SK-N-SH (cell line): ENCODE data around the gene NRN1L. TPM values are rescaled to one million over a fixed set of nuclear protein-coding genes. Genes with fewer than 3 reads are reported as not detected.

ENCODE experiments used
- CTCF ChIA-PET: fragments of 300-600, 350-600 bp; formaldehyde crosslinking; extraction: SDS; loops from one replicate; lab custom pipeline; 2021; lab: Yijun Ruan, JAX
- POLR2A ChIA-PET: fragments of 350-600 bp; sonication (Branson Sonifier 250); formaldehyde crosslinking; extraction: SDS; loops from one replicate; lab custom pipeline; 2020; ENCODE audit warnings: antibody characterized with exemption, inconsistent platforms; lab: Yijun Ruan, JAX
- DNase-seq: peaks from one replicate; pipeline ENCODE4 v3.0.0; 2012
- H2AFZ ChIP-seq: fragments of 200-600 bp; sonication (generic); 2 replicates; pipeline ENCODE4 v1.8.1; 2016; ENCODE audit warnings: antibody characterized with exemption, mild to moderate bottlenecking, low read depth
- H3F3A ChIP-seq: fragments of 200-600 bp; sonication (generic); replicated peaks from 2 replicates; pipeline ENCODE3; 2016; ENCODE audit warnings: antibody characterized with exemption, mild to moderate bottlenecking; ENCODE audit not compliant: insufficient read depth
- H3K27ac ChIP-seq, 2 experiments: fragments of 200-500 bp in 1 of 2; fragments of 200-600 bp in 1 of 2; sonication (Bioruptor generic) in 1 of 2; sonication (generic), shearing (Covaris generic) in 1 of 2; 2 replicates each; pipeline versions ENCODE4 v1.5.1 to v1.6.1; 2014 to 2016; ENCODE audit warnings: low read depth in 2 of 2, inconsistent platforms in 1 of 2, low read length in 1 of 2, mild to moderate bottlenecking in 1 of 2, mixed read lengths in 1 of 2
- H3K27me3 ChIP-seq: fragments of 200-600 bp; sonication (generic), shearing (Covaris generic); 2 replicates; pipeline ENCODE4 v1.6.1; 2016; ENCODE audit warnings: mixed run types; ENCODE audit not compliant: insufficient read depth
- H3K36me3 ChIP-seq, 2 experiments: fragments of 200-500 bp in 1 of 2; fragments of 200-600 bp in 1 of 2; sonication (Bioruptor generic) in 1 of 2; sonication (generic) in 1 of 2; replicated peaks in 1 of 2; 2 replicates each; pipeline versions ENCODE3 to v1.5.1; 2014 to 2016; ENCODE audit warnings: low read length in 1 of 2, mild to moderate bottlenecking in 1 of 2; ENCODE audit not compliant: insufficient read depth in 2 of 2, control insufficient read depth in 1 of 2
- H3K4me1 ChIP-seq, 2 experiments: fragments of 200-500 bp in 1 of 2; fragments of 200-600 bp in 1 of 2; sonication (Bioruptor generic) in 1 of 2; sonication (generic), shearing (Covaris generic) in 1 of 2; 2 replicates each; pipeline versions ENCODE4 v1.5.1 to v1.6.1; 2014 to 2016; ENCODE audit warnings: low read depth in 1 of 2, low read length in 1 of 2, mixed run types in 1 of 2; ENCODE audit not compliant: insufficient read depth in 2 of 2, control insufficient read depth in 1 of 2
- H3K4me2 ChIP-seq: fragments of 200-600 bp; sonication (generic), shearing (Covaris generic); 2 replicates; pipeline ENCODE4 v1.6.1; 2017; ENCODE audit warnings: mixed run types
- H3K4me3 ChIP-seq, 2 experiments: fragments of 200-500 bp in 1 of 2; fragments of 200-600 bp in 1 of 2; sonication (Bioruptor generic) in 1 of 2; sonication (generic), shearing (Covaris generic) in 1 of 2; 2 replicates each; pipeline versions ENCODE4 v1.5.1 to v1.8.1; 2014 to 2016; ENCODE audit warnings: low read depth in 2 of 2, inconsistent platforms in 1 of 2, low read length in 1 of 2, mild to moderate bottlenecking in 1 of 2, mixed read lengths in 1 of 2, moderate library complexity in 1 of 2
- H3K79me2 ChIP-seq: fragments of 200-600 bp; sonication (generic); 2 replicates; pipeline ENCODE4 v1.8.1; 2017; ENCODE audit warnings: mild to moderate bottlenecking; ENCODE audit not compliant: insufficient read depth
- H3K9ac ChIP-seq: fragments of 200-600 bp; sonication (generic); 2 replicates; pipeline ENCODE4 v1.6.1; 2017; ENCODE audit warnings: mixed run types
- H3K9me2 ChIP-seq: fragments of 200-600 bp; sonication (generic); 2 replicates; pipeline ENCODE4 v1.6.1; 2017; ENCODE audit warnings: mixed run types
- H3K9me3 ChIP-seq: fragments of 200-600 bp; sonication (generic); 2 replicates; pipeline ENCODE4 v1.6.1; 2017; ENCODE audit warnings: mixed run types, mild to moderate bottlenecking, moderate library complexity
- H4K20me1 ChIP-seq: fragments of 200-600 bp; sonication (generic); 2 replicates; pipeline ENCODE4 v1.6.1; 2017; ENCODE audit warnings: mild to moderate bottlenecking, mixed run types; ENCODE audit not compliant: insufficient read depth
- CHD2 ChIP-seq: fragments of 150-350 bp; IDR thresholded peaks from 2 replicates; pipeline ENCODE4 v1.6.1; 2018; ENCODE audit warnings: low read length; ENCODE audit not compliant: partially characterized antibody
- FOSL2 ChIP-seq: IDR thresholded peaks from 2 replicates; pipeline ENCODE4 v1.4.0; 2012; ENCODE audit warnings: low read depth, mild to moderate bottlenecking, moderate library complexity, borderline replicate concordance
- FOXJ3 ChIP-seq: sonication (generic); formaldehyde crosslinking; IDR thresholded peaks from 2 replicates; pipeline ENCODE4 v1.5.1; 2020; ENCODE audit warnings: mild to moderate bottlenecking, missing genetic modification reagents
- FOXM1 ChIP-seq: IDR thresholded peaks from 2 replicates; pipeline ENCODE4 v1.4.0; 2012; ENCODE audit warnings: low read depth, mild to moderate bottlenecking
- GABPA ChIP-seq: IDR thresholded peaks from 2 replicates; pipeline ENCODE4 v1.4.0; 2012; ENCODE audit warnings: low read depth, mild to moderate bottlenecking
- GATA2 ChIP-seq: sonication (generic); formaldehyde crosslinking; IDR thresholded peaks from 2 replicates; pipeline ENCODE4 v1.5.0; 2020; ENCODE audit warnings: mild to moderate bottlenecking, missing genetic modification reagents
- IRF3 ChIP-seq: fragments of 150-350 bp; IDR thresholded peaks from 2 replicates; pipeline ENCODE4 v1.6.1; 2016; ENCODE audit warnings: mild to moderate bottlenecking, low read depth, low read length
- MAX ChIP-seq: IDR thresholded peaks from 2 replicates; pipeline ENCODE4 v1.4.0; 2012; ENCODE audit warnings: low read depth
- MEF2A ChIP-seq: IDR thresholded peaks from 2 replicates; pipeline ENCODE4 v1.4.0; 2012; ENCODE audit warnings: low read depth, borderline replicate concordance
- MXI1 ChIP-seq: IDR thresholded peaks from 2 replicates; pipeline ENCODE4 v1.6.1; 2012; ENCODE audit warnings: mild to moderate bottlenecking, low read depth, low read length, improper control_type of control experiment
- PBX3 ChIP-seq: IDR thresholded peaks from 2 replicates; pipeline ENCODE4; 2012
- POLR2AphosphoS5 ChIP-seq: IDR thresholded peaks from 2 replicates; pipeline ENCODE4 v1.6.1; 2012; ENCODE audit warnings: low read depth, low read length
- RAD21 ChIP-seq: IDR thresholded peaks from 2 replicates; pipeline ENCODE4 v1.6.1; 2012; ENCODE audit warnings: mild to moderate bottlenecking, low read length
- RCOR1 ChIP-seq: fragments of 150-350 bp; IDR thresholded peaks from 2 replicates; pipeline ENCODE4 v1.6.1; 2017; ENCODE audit warnings: antibody characterized with exemption, low read length
- RFX5 ChIP-seq: IDR thresholded peaks from 2 replicates; pipeline ENCODE4 v1.6.1; 2012; ENCODE audit warnings: mild to moderate bottlenecking, improper control_type of control experiment, low read length
- RXRA ChIP-seq: IDR thresholded peaks from 2 replicates; pipeline ENCODE4 v1.4.0; 2012; ENCODE audit warnings: low read depth, mild to moderate bottlenecking, borderline replicate concordance
- SMC3 ChIP-seq: IDR thresholded peaks from 2 replicates; pipeline ENCODE4 v1.6.1; 2012; ENCODE audit warnings: low read depth, low read length, improper control_type of control experiment
- TCF12 ChIP-seq: IDR thresholded peaks from 2 replicates; pipeline ENCODE4 v1.4.0; 2012
- TEAD4 ChIP-seq: IDR thresholded peaks from 2 replicates; pipeline ENCODE4 v1.4.0; 2012; ENCODE audit warnings: mild to moderate bottlenecking, borderline replicate concordance; ENCODE audit not compliant: insufficient read depth
- USF2 ChIP-seq: fragments of 150-350 bp; IDR thresholded peaks from 2 replicates; pipeline ENCODE4 v1.6.1; 2017; ENCODE audit warnings: antibody characterized with exemption, low read length, low read depth, borderline replicate concordance
- ZBTB33 ChIP-seq: IDR thresholded peaks from 2 replicates; pipeline ENCODE4 v1.4.0; 2012; ENCODE audit warnings: low read depth, borderline replicate concordance
- WGBS: methylation state at CpG from one replicate; pipeline ENCODE4 v1.1.6; 2017; ENCODE audit warnings: low lambda C conversion rate; 5-methylcytosine and 5-hydroxymethylcytosine counted together
- polyA plus RNA-seq, 3 experiments: library from polyadenylated mRNA; depleted of rRNA; stranded (reverse); fragments of >200 nt; gene quantifications; 2 replicates each; pipeline ENCODE4 v1.2.3, GENCODE V29; 2012
- TF ChIP-seq, protein P1 (sequence below): IDR thresholded peaks from 2 replicates; pipeline ENCODE4 v1.4.0; 2012; ENCODE audit warnings: low read depth, borderline replicate concordance
- TF ChIP-seq, protein P2 (sequence below): IDR thresholded peaks from 2 replicates; pipeline ENCODE4 v1.6.1; 2012; ENCODE audit warnings: mild to moderate bottlenecking, low read depth, low read length, moderate library complexity

Gene NRN1L
- polyA plus RNA-seq, 1 of the 3 experiments (the other 2 are of a cell fraction) = 0.41 TPM

DNA sequence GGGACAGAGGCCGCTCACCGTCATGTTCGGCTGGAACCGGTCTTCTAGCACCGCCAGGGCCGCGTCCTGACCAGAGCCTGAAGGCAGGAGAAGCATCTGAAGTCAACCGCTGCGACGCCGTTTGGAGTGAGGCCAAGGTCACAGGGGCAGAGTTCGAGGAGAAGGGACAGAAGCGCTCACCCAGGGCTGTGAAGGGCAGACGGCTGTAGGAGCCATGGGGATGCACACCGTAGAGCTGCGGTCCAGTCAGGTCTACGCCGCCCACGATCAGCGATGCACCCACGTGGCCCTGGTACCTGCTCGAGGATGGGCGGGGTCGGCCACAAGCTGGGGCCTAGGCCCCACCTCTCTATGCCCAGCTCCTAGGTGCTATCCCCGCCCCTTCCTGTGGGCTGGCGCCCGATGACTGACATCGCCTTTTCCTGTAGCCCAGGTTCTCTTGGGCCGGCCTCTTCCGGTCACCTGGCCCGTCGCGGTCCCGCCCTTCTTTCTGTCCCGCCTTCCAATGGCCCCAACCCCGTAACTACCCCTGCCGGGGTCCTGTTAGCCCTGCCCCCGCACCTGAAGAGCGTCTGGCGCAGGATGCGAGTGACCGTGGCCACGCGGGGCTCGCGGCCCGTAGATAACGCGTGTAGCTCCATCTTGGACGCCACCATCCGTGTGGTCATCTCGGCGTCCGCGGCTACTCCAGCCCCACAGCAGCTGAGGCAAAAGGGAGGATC, 50.9 kb downstream of the NRN1L start:
- Histone ChIP-seq H3K36me3 (peaks cover 0 to 15% of the 10 kb centered on the region in 2 experiments), H3K9me2 (no peaks in the 10 kb centered on the region), H3K79me2 (peaks cover 23% of the 10 kb centered on the region), H3K4me1 (peaks cover 11 to 28% of the 10 kb centered on the region in 2 experiments; a peak in 2 of 4 replicates), H3K4me3 (peak overlapping the region; percentile 84 to 89), H3K9ac (peak overlapping the region; percentile 86), H3K27me3 (no peaks in the 10 kb centered on the region), H3K4me2 (peak overlapping the region; percentile 99), H3K9me3 (no peaks in the 10 kb centered on the region), H2AFZ (peak overlapping the region; percentile 61), H3F3A (peaks cover 10% of the 10 kb centered on the region), H3K27ac (peak overlapping the region; percentile 79 to 85), H4K20me1 (no peaks in the 10 kb centered on the region)
- POLR2A ChIA-PET = interaction anchor here (0.6 to 2.5 kb wide), 13 partner anchors 9 to 1112 kb away, joined by 3 to 12 read pairs (median 4); partner anchors contain the start of genes DDX28, DUS2, LCAT and NFATC3
- WGBS = 2% methylated on average over 15 of the region's 55 CpGs
- CTCF ChIA-PET = interaction anchor here (0.7 to 28.1 kb wide), 7 partner anchors 26 to 263 kb away, joined by 3 to 564 read pairs (median 7); partner anchors contain the start of genes EDC4, NRN1L and PSKH1
- DNase-seq = peak; percentile 98
- TF ChIP-seq MEF2A (no peak), USF2 (peak; percentile 75), TEAD4 (no peak), ZBTB33 (no peak), PBX3 (peak; percentile 96), RAD21 (no peak), TCF12 (no peak), RXRA (no peak), MXI1 (peak; percentile 99), GABPA (peak; percentile 84), SMC3 (no peak), GATA2 (CRISPR knock-in tag) (no peak), RCOR1 (no peak), POLR2AphosphoS5 (peak; percentile 88), FOXJ3 (no peak), FOXM1 (no peak), FOSL2 (no peak), CHD2 (peak; percentile 30), MAX (peak; percentile 97), IRF3 (no peak), RFX5 (no peak)
- TF ChIP-seq, protein P1, sequence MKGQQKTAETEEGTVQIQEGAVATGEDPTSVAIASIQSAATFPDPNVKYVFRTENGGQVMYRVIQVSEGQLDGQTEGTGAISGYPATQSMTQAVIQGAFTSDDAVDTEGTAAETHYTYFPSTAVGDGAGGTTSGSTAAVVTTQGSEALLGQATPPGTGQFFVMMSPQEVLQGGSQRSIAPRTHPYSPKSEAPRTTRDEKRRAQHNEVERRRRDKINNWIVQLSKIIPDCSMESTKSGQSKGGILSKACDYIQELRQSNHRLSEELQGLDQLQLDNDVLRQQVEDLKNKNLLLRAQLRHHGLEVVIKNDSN = peak; percentile 93
- TF ChIP-seq, protein P2, sequence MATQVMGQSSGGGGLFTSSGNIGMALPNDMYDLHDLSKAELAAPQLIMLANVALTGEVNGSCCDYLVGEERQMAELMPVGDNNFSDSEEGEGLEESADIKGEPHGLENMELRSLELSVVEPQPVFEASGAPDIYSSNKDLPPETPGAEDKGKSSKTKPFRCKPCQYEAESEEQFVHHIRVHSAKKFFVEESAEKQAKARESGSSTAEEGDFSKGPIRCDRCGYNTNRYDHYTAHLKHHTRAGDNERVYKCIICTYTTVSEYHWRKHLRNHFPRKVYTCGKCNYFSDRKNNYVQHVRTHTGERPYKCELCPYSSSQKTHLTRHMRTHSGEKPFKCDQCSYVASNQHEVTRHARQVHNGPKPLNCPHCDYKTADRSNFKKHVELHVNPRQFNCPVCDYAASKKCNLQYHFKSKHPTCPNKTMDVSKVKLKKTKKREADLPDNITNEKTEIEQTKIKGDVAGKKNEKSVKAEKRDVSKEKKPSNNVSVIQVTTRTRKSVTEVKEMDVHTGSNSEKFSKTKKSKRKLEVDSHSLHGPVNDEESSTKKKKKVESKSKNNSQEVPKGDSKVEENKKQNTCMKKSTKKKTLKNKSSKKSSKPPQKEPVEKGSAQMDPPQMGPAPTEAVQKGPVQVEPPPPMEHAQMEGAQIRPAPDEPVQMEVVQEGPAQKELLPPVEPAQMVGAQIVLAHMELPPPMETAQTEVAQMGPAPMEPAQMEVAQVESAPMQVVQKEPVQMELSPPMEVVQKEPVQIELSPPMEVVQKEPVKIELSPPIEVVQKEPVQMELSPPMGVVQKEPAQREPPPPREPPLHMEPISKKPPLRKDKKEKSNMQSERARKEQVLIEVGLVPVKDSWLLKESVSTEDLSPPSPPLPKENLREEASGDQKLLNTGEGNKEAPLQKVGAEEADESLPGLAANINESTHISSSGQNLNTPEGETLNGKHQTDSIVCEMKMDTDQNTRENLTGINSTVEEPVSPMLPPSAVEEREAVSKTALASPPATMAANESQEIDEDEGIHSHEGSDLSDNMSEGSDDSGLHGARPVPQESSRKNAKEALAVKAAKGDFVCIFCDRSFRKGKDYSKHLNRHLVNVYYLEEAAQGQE = no peak; the same call in 1 of the 2 replicates
